Lower leg skin (tissue), 3 donors: ENCODE data around the gene TTC34.

Experiments used
- POLR2A ChIP-seq, 2 donors: fragments of 450-650 bp; IDR thresholded peaks; one replicate each; pipeline ENCODE4 v1.6.1; 2016 to 2017; ENCODE audit warnings: antibody characterized with exemption in 2 of 2, mild to moderate bottlenecking in 1 of 2, moderate library complexity in 1 of 2
- TF ChIP-seq, protein P1 (sequence below), 3 donors: fragments of 450-650 bp; IDR thresholded peaks; one replicate each; pipeline ENCODE4 v1.5.1; 2016; ENCODE audit warnings: antibody characterized with exemption in 3 of 3, mild to moderate bottlenecking in 3 of 3, moderate library complexity in 2 of 3

DNA sequence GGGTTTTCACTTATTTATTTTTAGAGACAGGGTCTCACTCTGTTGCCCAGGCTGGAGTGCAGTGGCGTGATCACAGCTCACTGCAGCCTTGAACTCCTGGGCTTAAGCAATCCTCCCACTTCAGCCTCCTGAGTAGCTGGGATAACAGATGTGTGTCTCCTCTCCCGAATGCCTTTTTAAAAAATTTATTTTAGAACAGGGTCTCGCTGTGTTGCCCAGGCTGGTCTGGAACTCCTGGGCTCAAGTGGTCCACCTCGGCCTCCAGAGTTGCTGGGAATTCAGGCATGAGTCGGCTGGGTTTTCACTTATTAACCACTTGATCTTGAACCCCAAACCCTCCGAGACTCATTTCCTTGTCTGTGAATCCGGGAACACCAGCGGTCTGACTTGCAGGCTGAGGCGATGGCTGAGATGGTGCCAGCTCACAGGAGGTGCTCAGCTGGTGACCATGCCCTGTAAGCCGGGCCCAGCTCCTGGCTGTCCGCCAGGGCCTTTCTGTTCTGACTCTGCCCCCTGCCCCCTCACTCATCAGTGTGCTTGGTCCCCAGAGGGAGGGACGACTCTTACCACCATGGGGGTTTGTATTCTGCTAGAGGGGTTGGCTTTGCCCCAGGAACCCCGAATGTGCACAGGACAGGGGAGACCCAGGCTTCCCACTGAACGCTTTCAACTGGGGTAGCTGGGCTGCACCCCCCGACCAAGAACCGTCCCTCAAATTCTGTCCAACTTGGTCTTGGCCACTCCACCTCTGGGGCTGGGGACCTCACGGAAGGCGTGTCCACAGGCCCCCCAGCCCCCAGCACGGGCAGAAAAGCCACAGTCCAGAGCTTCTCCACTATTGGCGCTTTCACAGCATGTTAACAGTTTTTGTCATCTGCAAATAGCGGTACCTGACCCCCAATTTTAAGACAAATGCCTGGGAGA lies 191.2 kb downstream of the TTC34 start:
- TF ChIP-seq, protein P1, sequence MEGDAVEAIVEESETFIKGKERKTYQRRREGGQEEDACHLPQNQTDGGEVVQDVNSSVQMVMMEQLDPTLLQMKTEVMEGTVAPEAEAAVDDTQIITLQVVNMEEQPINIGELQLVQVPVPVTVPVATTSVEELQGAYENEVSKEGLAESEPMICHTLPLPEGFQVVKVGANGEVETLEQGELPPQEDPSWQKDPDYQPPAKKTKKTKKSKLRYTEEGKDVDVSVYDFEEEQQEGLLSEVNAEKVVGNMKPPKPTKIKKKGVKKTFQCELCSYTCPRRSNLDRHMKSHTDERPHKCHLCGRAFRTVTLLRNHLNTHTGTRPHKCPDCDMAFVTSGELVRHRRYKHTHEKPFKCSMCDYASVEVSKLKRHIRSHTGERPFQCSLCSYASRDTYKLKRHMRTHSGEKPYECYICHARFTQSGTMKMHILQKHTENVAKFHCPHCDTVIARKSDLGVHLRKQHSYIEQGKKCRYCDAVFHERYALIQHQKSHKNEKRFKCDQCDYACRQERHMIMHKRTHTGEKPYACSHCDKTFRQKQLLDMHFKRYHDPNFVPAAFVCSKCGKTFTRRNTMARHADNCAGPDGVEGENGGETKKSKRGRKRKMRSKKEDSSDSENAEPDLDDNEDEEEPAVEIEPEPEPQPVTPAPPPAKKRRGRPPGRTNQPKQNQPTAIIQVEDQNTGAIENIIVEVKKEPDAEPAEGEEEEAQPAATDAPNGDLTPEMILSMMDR (IDR thresholded peaks at IDR 0.05) = no peak
- no peak for TF ChIP-seq POLR2A (IDR thresholded peaks at IDR 0.05)
